ENCODE measurements around the gene PLEKHS1.
"Not testable (repeated sequence)": the region's sequence is repeated elsewhere in the genome, so short reads cannot be mapped to it uniquely, and the experiment has no call there.

PLEKHS1 gene

GRCh38 chr10:113742466-113742865 is 9.0 kb upstream of the PLEKHS1 start:
- DNase-seq, result no peak

DNA sequence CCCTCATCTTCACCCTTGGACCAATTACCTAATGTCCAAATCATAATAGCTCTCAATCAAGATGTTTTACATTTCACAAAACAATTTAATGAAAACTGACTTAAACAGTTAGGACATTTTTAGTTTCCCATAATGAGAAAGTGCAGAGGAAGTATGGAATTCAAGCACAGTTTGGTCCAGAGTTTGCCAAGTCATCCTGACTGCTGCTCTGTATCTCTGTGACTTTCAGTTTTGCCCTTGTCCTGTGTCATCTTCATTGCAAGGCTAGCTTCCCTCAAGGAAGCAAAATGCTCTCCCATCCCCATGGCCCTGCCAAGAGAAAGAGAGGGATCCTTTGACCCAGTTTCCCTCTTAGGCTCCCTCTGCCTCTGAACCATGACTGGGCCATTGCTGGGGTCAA is 7.9 kb upstream of the PLEKHS1 start:
- no peak for DNase-seq

DNA sequence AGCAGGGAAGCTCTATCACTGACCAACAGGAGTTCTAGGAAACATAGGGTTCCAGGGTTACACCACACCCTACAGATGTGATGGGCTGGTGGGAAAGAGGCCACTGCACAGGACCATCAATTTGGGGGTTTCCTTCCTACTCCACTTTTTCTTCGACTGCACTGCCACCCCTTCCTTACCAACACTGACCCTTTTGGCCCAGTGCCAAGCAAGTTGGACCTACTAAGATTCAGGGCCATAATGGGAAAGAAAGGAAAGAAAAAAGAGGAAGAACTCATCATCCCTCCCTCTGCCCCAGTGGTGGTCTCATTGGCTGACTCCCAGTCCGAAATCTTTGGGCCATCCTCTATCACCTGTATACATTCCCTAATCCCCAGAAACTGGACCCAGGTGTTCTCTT is 6.1 kb upstream of the PLEKHS1 start:
- DNase-seq, result no peak

DNA sequence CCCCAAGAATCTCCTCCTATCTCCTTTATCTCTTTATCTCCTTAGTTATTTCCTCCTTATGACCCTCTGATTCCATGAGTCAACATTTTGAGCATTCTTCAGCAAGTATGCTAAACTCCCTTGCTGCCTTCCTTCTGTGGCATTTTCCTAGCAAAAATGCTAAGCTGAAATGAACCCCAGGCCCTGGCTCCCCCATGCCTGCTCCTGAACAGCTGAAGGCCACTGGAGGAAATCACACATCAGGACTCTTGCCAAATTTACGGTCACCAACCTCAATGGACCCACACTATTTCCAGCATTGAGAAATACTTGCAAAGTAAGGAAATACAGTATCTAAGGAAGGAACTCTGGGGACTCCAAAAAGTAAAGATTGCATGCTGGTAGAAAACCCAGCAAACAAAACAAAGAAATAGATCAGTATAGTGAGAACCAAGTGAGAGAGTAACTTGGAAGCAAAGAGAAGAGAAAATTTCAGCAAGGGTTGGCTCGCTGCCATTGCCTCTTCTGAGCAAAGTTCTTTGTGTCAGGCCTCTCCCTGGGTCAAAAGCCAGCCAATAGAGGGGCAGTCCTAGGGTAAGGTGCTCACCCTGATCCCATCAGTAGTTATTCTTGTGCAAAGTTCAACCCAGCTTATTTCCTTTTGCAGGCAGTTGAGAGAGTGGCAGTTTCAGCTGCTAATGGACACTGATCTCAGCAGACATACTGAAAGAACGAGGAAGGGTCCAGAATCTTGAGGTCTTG is 5.1 kb upstream of the PLEKHS1 start:
- DNase-seq, result no peak

GRCh38 chr10:113752553-113752952 is 1.1 kb downstream of the PLEKHS1 start:
- no peak for DNase-seq

DNA sequence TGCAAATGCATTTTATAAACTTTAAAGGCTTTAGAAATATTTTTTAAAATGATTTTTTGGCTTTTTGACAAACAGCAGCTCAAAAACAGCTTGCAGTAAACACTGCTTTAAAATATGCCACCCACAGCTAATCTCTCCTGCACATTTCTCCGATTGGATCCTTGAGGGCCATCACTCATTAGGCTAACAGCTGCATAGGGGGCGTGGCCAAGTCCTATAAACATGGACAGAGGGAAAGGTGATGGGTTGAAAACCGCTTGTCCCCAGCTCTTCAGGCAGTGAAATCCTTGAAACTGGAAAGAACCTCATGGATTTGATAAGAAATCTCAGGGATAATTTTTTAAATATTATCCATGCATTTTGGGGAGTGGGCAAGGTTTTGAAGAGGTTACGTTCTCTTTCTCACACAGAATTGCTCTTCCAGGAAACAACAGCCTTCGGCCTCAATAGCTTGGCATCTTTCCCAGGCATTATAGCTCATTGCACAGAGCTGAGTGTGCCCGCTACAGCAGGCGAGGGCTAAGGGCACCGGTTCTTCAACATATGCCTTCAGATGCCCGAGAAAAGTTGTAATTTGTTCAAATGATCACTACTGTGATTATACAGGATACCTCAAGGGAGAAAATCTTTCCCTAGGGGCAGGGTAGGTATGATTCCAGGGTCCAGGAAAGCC is 1.7 kb downstream of the PLEKHS1 start:
- peak; percentile 20 to 72 for DNase-seq

- DNase-seq, result no peak
Measured at GRCh38 chr10:113754125-113754524, 2.6 kb downstream of the PLEKHS1 start.

GRCh38 chr10:113754768-113755167 is 3.3 kb downstream of the PLEKHS1 start:
- DNase-seq, result no peak

DNA sequence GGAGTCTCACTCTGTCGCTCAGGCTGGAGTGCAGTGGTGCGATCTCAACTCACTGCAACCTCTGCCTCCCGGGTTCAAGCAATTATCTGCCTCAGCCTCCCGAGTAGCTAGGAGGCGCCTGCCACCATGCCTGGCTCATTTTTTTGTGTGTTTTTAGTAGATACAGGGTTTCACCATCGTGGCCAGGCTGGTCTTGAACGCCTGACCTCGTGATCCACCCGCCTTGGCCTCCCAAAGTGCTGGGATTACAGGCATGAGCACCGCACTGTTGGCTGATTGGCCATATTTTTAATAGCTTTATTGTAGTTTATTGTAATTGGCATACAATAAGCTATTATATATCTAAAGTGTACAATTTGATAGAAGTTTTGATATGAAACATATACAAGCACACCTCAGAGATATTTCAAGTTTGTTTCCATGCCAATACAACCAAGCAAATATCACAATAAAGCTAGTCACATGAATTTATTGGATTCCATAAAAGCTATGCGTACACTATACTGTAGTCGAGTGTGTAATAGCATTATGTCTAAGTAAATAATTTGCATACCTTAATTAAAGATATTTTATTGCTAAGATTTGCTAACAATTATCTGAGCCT is 5.6 kb downstream of the PLEKHS1 start:
- no peak for DNase-seq

DNA sequence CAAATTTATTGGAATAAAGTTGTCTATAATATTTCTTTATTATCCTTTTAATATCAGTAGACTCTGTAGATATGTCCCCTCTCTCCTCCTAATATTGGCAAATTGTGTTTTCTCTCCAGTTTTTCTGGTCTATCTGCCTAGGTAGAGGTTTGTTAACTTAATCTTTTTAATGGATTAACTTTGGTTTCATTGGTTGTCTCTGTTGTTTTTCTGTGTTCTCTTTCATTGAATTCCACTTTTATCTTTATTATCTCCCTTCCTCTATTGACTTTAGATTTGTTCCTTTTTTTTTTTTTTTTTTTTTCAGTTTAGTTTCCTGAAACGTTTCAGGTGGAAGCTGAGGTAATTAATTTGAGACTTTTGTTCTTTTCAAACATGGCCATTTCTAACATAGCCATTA is 10.6 kb downstream of the PLEKHS1 start:
- DNase-seq, result no peak

DNA sequence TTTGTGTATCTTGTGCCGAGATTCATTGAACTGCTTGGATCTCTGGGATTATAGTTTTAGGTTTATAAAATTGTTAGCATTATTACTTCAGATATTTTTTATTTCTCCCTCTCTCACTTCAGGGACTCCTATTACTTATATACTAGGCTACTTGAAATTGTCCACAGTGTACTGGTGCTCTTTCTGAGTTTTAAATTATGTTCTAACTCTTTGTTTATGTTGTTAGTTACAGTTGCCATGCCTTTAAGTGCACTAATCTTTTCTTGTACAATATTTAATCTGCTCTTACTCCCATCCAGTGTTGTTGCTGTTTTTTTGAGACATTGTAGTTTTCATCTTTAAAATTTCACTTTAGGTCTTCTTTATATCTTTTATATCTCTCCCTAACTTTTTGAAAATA is 13.1 kb downstream of the PLEKHS1 start:
- DNase-seq, result no peak

GRCh38 chr10:113765910-113766309 is 14.4 kb downstream of the PLEKHS1 start:
- peak in 1 of 2 experiments; percentile 5 for DNase-seq

- DNase-seq, result no peak
Measured at GRCh38 chr10:113767222-113767621, 15.7 kb downstream of the PLEKHS1 start.

DNA sequence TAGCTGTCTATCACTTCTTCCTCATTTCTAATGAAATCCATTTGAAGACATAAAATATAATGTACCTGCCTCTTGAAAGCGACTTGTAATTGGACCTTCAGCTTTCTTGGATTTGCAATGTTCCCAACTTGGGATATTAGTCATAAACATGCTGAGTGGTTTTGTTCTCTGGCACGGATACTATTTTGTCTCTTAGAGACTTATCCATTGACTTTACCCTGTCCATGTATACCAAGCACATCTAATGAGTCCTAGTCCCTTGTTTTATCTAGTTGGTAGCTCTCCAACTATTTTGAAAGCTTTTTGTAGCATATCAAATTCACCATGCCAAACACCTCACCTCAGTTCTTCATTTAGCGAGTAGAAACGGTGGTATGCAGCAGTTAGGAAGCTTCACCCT is 18.9 kb downstream of the PLEKHS1 start:
- DNase-seq, result no peak

DNA sequence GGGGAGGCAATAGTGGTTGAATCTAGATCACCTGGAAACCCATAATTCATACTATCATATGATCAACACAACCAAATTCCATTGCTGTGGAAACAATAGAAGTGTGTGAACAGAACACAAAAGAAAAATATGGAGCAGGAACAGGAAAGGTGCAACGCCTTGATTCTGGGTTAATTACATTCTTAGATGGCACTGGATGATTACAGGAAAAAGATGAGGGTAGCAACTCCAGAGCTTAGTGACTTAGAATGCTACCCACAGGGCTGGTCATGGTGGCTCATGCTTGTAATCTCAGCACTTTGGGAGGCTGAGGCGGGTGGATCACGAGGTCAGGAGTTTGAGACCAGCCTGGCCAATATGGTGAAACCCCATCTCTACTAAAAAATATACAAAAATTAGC is 19.6 kb downstream of the PLEKHS1 start:
- not testable (repeated sequence) for DNase-seq

DNA sequence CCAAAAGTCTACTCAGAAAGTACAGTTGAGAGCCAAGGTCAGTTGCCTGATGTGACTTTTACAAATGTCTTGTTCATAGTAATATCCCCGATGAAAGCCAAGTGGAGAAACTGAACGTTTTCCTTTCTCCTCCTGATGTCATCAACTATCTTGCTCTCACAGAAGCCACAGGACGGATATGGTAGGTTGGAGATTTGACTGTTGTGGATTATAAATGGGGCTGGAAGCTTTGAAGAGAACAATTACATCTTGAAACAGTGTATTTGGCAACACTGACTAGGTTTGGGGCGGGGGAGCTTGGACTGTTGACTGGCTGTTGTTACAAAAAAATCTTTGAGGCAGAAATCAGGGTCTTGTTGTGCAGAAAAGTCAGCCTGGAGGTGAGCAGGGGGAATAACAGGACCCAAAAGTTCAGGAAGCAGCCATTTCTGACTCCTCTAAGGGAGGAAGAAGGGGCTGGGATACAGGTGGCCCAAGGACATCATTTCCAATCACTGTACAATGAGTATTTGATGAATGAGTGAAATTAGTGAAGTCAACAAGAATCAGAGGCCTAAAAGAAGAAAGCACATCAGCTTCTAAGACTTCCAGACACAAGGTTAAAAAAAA is 24.3 kb downstream of the PLEKHS1 start:
- no peak for DNase-seq

DNA sequence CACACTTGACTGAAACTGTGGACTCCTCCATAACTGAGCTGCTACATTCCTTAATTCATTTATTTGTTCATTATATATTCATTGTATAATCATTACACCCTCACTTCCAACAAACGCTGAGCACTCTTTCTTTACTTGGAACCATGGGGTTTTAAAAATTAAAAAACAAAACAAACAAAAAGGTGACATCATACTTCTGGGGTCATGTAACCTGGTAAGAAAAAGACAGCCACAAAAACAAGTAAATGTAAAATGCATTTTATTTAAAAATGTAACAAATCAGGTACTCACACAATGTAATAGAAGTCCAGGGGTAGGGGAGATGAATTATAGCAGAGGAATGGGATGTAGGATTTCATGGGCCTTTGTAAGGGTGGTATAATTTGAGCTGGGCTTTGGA is 25.1 kb downstream of the PLEKHS1 start:
- no peak for DNase-seq

- DNase-seq, result no peak
Measured at GRCh38 chr10:113780681-113781250, 29.3 kb downstream of the PLEKHS1 start.

GRCh38 chr10:113782367-113782766 is 30.9 kb downstream of the PLEKHS1 start:
- DNase-seq, result no peak

GRCh38 chr10:113782986-113783704 is 31.7 kb downstream of the PLEKHS1 start:
- DNase-seq, result no peak

DNA sequence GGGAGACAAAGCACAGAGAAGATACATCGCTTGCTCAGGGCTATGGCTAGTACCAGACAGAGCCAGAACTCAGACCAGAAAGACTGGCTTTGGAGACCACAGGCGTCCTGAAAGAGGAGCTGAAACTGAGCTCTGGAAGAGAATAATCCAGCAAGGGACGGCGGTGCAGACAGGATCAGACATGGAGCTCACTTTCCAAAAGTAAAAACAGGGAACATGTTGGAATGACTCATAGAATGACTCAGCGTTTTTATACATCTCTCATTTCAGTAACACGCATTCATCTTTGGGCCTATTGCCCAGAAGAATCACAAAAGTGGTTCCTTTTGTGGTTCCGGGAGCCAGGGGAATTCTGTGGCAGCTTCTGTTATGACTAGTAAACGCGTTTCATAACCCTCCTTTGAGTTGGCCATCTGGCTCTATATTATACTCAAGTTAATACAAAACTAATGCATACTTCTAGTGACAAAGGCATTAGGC is 37.2 kb downstream of the PLEKHS1 start:
- no peak for DNase-seq

- DNase-seq, result no peak
Measured at GRCh38 chr10:113791691-113792090, 40.2 kb downstream of the PLEKHS1 start.

GRCh38 chr10:113801569-113801968 is 50.1 kb downstream of the PLEKHS1 start:
- no peak for DNase-seq
